Dedifferentiated amniotic fluid mesenchymal stem cell (primary cell): ENCODE results near the gene SORL1.

Experiments used
- DNase-seq: peaks from one replicate; pipeline ENCODE4 v3.0.0-alpha.2; 2016; ENCODE audit errors: extremely low spot score

The SORL1 gene

GRCh38 chr11:121451178-121451985, 732 bp upstream of the SORL1 start:
- DNase-seq: no peak

GRCh38 chr11:121452609-121453150, 566 bp downstream of the SORL1 start, which contains the start of gene SORL1-AS1:
TSS of gene SORL1-AS1 (minus strand) at chr11:121452967.
- DNase-seq: no peak

DNA sequence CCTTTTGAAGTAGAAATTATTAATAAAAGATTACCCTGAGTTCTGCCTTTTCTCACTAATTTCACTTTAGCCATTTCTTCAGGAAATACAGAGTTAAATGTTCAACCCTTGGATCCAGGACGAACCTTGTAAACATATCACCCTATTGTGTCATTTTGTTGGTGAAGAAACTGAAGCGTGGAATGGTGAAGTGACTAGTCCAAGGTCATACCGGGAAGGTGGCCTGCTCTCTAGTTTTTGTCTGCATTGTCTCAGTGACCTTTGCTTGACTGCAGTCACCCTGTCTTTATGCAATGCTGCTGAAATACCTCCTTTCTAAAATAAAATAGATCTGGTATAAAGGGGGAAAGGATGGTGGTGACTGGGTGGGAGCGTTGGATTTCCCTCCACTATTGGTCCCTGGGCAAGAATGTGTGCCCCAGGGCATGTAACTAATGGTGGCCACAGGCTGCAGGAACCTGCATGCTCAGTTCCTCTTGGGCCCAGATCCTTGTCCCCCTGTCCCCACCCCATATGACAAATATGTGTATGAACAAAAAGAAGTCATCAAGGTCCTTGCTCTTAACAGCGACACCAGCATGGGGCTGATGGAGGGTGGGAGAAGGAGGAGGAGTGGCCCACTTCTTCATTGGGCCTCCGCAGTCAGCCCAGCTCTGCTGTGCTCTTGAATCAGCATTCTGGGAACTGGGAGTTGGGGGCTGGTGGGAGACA, 1.6 kb downstream of the SORL1 start:
- DNase-seq: no peak

DNA sequence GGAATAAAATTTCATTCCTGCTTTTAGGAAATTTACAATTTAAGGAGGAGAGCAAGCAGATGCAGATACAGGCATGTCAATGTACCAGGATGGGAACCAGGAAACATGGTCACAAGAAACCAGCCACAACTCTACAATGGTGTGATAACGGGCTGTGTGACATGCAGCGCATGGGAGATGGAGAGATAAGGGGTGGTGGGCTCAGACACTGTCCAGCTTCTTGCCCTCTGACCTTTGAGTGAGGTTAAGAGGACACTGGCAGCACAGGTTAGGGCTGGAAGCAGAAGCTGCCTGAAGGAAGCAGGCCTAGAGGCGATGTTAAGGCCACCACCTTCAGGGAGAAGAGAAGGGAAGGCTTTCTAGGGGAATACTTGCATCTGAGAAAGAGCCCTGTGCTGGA, 3.0 kb downstream of the SORL1 start:
- no peak for DNase-seq

- no peak for DNase-seq
Observed at GRCh38 chr11:121456151-121456550, 4.0 kb downstream of the SORL1 start.

DNA sequence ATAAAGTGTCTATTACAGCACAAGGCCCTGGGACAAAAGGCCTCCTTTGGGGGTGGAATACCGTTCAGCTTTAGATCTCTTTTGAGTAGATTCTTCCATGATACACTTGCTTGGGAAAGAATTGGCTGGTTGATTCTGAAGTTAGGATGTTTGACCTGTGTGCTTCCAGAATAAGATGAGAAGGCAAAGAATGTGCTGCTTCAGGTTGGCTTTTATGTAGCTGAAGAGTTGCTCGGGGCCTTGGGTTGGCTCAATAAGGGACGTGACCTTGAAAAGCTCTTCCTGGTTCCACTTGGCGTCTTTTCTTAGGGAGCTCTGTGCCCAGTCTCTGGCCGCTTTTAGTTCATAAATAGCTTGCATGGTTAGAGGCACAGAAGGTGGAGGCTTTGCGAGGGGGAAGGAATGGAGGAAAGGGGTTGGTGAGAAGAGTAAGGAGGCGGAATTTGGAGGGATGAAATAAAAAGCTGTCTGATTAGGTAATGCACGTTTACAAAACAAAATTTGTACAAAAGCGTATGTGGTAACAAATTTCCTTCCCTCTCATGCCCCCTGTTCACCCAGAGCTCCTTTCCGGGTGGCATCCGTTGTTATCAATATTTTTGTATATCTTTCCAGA, 4.8 kb downstream of the SORL1 start:
- DNase-seq: no peak

- DNase-seq: no peak
Observed at GRCh38 chr11:121458551-121458950, 6.4 kb downstream of the SORL1 start.

- no peak for DNase-seq
Observed at GRCh38 chr11:121459413-121460017, 7.4 kb downstream of the SORL1 start.

- DNase-seq: no peak
Observed at GRCh38 chr11:121460941-121461514, 8.9 kb downstream of the SORL1 start.

GRCh38 chr11:121461843-121462242, 9.7 kb downstream of the SORL1 start:
- DNase-seq: no peak

- no peak for DNase-seq
Observed at GRCh38 chr11:121463689-121464335, 11.7 kb downstream of the SORL1 start.

DNA sequence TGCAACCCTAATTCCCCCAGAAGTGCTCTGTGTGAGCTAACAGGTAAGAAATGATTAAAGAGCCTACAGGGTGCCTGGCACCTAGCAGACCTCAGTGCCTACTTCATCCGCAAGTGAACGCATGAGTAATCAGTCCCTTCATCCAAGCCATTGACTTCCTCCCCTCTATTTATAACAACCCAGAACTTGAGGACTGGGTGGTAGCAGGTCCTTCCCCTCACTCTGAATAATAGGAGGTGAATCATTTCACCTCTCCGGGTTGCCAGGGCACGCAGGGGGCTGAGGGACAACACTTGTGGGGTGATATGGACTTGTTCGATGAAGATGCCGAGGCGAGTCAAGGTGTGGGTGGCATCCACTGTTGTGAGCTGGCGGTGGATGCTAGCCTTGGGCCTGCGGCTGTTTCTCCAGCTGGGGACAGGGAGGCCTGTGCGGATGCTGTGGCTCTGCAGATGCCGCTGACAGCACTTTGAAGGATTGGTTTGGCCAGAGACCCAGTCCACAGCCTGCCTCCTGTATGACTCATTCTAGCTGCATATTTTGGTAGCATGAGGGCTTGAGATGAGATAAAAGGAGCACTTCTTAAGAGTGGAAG, 12.3 kb downstream of the SORL1 start:
- DNase-seq: peak; percentile 41

DNA sequence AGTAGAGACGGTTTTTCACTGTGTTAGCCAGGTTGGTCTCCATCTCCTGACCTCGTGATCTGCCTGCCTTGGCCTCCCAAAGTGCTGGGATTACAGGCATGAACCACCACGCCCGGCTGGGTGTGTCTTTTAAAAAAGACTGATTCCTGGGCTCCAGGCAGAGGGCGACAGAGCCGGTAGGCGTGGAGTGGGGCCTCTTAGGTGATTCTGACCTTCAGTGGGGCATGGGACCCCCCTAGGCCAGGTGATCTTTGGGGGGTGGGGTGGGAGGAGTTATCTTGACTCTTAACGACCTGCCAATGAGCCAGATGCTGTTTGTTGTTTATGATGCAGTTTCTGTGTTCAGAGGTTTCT, 13.6 kb downstream of the SORL1 start:
- DNase-seq: no peak

DNA sequence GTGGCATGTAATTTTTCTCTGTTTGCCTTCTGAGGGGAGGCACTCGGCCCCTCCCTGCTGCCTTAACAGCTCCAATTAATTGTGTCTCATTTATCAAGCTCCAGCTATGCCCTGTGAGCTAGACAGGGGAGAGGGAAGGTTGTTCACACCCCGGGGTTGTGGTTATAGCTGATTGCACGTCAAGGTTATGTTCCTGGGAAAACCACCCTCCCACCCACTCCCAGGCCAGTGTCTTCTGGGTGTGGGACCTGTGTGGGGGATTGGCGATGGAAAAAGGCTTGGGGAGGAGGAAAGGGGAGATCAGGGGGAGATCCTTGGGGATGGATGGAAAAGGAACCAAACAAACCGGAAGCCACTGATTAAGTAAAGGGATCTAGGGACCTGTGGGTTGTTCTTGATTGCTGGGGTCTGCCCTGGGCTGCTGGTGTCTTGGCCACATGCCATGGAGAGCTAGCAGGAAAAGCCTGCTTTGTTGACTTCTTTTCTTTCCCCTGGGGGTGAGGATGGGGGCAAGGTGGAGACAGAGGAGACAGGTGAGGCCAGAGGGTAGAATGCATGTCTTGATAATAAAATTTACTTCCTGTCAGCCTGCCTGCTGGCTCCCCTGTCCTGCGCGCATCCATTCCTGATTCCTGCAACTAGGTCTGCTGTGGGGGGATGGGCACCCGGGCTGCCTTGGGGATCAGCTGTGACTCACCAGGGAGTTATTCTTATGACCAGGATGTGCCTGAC, 14.1 kb downstream of the SORL1 start:
- peak; percentile 75 for DNase-seq

DNA sequence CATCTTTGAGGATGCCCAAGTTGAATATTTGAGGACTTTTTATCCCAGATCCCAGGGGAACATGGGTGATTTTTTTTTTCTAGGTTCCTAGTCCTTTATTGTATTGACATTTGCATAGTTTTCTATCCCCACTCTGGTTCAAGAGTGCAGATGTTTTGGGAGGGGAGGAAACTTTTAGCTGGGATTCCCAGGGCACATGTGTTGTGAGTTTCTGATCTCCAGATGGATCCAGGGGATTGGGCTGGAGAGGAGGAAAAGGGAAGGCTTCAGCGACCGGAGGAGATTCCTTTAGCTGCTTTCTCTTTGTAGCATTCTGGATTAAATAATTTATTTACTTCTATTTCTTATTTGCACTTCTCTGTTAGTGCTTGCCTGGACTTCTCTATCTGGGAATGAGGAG, 15.4 kb downstream of the SORL1 start:
- no peak for DNase-seq

DNA sequence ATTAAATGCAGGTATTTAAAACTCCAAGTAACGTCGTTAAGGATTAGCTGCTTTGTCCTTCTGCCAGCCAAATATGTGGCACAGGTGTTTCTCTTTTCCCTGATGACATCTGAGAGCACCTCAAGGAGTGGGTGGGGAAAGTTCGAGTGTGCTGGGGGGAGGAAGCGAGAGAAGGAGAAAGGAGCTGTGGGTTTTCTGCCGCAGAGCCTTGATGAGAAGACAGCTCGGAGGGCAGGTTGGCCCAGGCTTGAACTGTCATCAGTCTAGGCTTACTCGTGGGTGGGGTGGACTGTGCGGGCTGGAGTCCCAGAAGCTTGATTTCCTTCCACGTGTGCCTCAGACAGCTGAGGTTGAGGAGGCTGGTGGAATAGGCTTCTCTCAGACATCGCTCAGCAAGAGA, 15.9 kb downstream of the SORL1 start:
- DNase-seq: no peak

- DNase-seq: no peak
Observed at GRCh38 chr11:121469910-121470309, 17.8 kb downstream of the SORL1 start.

- DNase-seq: no peak
Observed at GRCh38 chr11:121471167-121471566, 19.1 kb downstream of the SORL1 start.

DNA sequence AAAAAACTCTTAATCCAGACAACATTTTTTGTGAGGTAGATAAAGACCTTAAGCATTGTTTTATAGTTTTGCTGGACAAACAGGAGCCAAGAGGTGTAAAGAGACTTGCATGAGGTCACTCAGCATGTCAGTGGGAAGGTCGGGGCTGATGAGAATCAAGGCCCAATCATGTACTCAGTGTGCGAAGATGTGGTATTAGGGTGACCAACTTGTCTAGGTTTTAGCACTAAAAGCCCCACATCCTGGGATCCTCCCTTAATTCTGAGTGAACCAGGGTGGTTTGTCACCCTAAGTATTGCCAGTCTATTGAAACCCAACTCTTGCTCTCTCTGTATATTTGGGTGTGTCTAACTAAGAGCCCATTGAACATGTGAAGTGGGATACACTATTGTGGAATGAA, 20.2 kb downstream of the SORL1 start:
- no peak for DNase-seq

- DNase-seq: peak; percentile 16
Observed at GRCh38 chr11:121473064-121473777, 21.1 kb downstream of the SORL1 start.
